Stimulated activated CD8-positive, alpha-beta memory T cell treated with anti-CD3 and anti-CD28 coated beads, Interleukin-4, amount 100 ng/mL, for 24 hours (primary cell): ENCODE data around the gene ABHD12B.
"Not testable (repeated sequence)": the region's sequence is repeated elsewhere in the genome, so short reads cannot be mapped to it uniquely, and the experiment has no call there.

Experiments used
- DNase-seq: peaks from one replicate; pipeline ENCODE4 v3.0.0-alpha.2; 2020; ENCODE audit warnings: low read depth

ABHD12B gene

GRCh38 chr14:50897005-50897404, 25.2 kb downstream of the ABHD12B start:
- not testable (repeated sequence) for DNase-seq

DNA sequence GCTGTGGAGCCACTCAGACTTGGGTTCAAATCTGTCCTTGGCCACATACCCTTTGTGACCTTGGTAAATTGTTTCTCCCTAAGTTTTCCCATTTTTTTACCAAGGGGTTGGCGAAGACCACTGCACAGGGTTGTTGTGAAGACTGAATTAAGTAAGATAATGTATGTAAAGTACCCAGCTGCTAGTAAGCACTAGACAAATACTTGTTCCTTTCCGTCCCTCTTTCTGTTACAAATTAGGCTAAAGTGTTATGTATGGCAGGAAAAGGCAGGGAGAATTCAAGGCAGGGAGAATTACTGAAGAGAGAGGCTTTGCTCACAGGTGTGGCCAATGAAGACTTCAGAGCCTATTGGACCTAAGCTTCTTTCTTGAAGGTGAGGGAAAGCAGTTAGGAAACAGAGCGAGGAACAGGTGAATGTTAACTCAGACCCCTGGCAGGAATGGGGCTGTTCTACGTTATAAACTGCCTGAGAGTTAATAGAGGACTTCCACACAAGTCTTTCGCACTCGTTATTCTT, 25.9 kb downstream of the ABHD12B start:
- DNase-seq = no peak

DNA sequence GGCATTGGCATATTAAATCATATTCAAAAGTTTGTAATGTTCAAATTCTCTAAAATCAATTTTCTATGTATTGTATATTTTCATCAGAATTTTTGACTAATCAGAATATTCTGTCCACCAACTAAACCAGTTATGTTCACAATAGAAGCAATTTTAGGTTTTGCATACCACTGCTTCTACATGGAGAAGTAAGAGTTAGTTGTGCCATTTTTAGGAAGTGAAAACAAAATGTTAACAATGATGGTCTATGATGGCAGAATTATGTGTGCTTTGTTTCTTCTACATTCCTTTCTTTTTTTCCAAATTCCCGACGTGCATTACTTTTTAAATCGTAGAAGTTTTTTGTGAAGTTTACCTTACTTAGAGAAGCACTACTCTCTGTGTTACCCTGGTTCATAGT, 29.5 kb downstream of the ABHD12B start:
- DNase-seq = no peak

DNA sequence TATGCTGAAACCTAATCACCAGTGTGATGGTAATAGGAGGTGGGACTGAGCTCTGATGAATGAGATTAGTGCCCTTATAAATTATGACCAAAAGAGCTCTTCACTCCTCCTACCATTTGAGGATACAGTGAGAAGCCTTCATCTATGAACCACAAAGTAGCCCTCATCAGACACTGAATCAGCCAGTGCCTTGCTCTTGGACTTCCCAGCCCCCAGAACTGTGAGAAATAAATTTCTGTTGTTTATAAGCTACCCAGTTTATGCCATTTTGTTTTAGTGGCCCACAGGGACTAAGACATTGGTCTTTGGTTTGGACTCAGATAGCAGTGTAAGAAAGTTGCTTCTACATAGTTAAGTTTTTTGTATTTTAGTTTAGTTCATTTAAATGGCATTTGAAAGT, 32.9 kb downstream of the ABHD12B start:
- DNase-seq = no peak

DNA sequence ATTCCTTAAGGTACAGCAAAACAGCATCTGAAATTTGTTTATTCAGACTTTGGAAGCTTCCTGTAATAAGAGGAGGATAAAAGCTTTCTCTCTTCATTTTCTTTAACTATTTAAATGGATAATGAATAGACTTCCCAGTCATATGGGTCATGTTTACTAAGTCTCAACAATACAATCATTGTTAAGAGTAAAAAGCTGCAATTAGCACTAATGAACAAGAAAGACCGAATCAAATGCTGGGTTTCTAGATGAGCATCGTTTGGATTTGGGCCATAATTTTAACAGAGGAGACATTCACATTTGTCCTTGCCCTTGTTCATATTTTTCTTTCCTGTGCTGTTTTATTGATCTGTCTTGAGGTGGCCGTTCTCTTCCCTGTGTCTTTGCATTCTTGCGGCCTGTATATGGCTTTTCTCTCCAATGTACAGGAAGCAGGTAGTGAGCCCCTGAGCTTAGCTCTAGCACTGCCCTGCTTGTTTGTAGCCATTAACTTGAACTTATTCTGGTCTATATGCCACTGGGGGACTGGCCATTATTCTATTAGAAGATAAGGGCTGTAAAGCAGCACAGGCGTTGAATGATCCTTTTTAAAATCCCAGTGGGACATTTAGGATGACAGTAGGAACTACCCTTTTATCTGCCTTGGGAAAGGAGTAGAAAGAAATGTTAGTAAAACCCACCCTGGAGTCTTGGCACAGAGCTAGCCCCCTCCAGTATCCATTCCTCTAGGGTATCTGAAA, 34.6 kb downstream of the ABHD12B start:
- DNase-seq = no peak

- no peak for DNase-seq
Observed at GRCh38 chr14:50910495-50911420, 38.9 kb downstream of the ABHD12B start.

DNA sequence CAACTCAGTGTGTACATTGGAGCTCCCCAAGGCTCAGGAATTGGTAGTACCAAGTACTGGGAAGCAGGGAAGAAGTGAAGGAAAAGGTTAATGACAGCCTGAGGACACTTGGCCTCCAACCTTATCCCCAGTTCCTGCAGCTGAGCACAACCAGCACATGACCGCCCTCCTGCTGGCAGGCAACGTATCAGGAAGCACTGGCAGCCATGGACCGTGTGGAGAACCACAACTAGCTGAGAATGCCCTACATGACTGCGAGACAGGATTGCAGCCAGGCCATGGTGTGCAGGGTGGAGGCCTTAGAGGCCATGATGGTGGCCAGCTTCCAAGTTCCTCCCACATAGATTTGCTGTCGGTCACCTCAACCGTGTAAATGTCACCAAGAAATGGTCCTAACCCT, 45.6 kb downstream of the ABHD12B start:
- DNase-seq = no peak

GRCh38 chr14:50919524-50919923, 47.7 kb downstream of the ABHD12B start:
- not testable (repeated sequence) for DNase-seq

- DNase-seq = no peak
Observed at GRCh38 chr14:50920482-50921230, 48.8 kb downstream of the ABHD12B start.

DNA sequence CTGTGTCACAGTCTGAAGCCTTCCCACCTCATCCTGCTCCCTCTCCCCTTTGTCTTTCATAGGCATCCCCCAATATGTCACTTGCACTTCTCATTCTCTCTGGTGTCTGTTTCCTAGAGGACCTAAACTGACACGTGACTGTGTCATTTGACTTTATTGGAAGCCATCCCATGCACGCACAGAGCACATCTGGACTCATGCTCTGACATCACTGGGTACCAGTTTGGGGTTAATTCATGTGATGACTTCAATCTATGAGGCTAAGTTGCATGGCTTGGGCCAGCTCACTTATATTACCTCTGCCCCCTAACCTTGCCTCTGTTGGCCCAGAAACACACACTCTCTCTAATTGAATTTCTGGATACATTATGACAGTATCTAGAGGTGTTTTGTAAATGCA, 51.0 kb downstream of the ABHD12B start:
- DNase-seq = no peak

DNA sequence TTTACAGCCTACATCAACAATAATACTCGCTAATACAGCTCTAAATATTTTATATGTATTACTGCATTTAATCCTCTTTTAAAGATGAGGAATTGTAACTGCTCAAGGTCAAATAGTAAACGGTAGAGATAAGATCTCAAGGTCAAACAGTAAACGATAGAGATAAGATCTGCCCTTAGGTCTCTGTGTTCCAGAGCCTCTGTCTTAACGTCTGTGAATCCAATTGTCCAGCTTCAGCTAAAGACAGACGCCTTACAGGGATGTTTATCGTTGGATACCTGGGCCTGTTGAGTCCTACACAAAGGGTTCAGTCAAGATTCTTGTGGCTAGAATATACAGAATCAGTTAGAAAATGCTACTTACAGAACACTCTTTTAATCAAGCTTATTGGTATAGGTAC, 52.4 kb downstream of the ABHD12B start:
- DNase-seq = no peak

- no peak for DNase-seq
Observed at GRCh38 chr14:50924843-50925242, 53.0 kb downstream of the ABHD12B start.

GRCh38 chr14:50926851-50927386, 55.1 kb downstream of the ABHD12B start:
- DNase-seq = no peak

GRCh38 chr14:50928002-50928635, 56.3 kb downstream of the ABHD12B start:
- DNase-seq = no peak

DNA sequence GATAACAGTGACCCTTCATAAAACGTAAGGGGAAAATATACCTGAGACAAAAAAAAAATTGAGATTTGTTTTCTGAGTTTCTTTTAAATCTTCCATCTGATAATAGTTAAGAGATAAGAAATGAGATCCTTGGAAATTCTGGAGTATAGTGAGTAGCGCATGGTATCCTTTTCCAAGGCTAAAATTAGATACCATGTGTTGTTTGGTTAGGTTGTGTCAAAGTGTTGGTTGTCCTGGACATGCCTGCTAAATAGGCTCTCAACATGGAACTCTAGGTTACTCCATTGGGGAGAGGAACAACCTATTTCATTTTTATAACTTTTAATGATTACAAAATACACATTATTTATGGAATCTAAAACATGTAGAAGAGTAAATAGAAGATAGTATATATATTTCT, 57.7 kb downstream of the ABHD12B start:
- no peak for DNase-seq

GRCh38 chr14:50931559-50931958, 59.7 kb downstream of the ABHD12B start:
- DNase-seq = no peak

DNA sequence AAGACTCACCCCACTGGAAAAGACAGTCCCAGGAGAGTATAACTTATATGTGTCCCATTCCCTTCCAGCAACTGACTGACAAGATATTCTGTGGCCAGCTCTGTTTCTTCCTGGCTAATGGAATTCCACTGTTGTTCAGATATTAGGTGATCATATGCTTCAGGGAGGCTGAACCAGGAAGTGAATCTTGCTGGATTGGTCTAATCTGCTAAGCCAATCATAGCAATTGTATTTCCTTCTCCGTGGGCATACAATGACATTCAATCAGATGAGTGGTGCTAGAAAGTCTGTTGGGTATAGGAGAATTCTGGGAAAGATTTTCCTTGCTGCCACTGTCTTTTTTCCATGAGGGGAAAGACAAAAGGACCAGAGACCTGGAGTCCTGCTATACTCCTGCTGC, 60.3 kb downstream of the ABHD12B start:
- DNase-seq = no peak

GRCh38 chr14:50932592-50933495, 61.0 kb downstream of the ABHD12B start:
- no peak for DNase-seq

DNA sequence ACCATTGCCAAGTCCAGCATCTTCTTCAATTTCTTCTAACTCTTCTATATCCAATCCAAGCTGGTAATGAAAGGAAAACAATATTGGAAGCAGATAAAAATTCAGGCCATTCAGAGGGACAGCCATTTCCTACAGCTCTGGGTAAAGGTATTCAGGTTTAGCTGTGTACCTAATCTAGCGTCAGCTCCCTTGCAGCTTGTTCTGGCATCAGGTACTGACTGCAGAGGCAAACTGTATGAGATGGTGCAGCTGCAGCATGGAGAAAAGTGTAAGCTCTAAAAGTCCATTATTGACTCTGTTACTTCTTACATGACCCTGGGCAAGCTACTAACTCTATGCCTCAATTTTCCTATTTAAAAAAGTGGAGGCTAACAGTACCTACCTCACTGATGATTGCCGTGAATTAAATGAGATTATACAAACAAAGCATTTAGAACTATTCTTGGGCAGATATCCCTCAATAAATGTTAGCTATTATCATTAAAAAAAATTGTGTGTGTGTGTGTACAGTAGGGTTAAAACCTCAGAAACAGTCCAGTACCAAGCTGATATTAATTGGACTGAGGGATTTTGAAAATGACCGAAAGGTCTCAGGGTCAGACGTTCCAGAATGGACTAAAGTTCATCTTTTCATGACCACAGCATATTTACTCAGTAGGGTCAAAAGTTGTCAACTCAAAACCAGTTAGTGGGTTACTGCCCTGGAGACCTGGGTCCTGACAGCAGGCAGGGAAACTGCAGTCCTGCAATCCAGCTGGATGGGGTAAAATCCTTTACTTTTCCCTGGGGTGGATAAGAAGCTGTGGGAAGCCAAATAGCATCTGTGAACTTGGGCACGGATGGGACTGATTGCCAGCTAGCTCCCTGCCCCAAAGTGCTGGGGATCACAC, 63.5 kb downstream of the ABHD12B start:
- no peak for DNase-seq

DNA sequence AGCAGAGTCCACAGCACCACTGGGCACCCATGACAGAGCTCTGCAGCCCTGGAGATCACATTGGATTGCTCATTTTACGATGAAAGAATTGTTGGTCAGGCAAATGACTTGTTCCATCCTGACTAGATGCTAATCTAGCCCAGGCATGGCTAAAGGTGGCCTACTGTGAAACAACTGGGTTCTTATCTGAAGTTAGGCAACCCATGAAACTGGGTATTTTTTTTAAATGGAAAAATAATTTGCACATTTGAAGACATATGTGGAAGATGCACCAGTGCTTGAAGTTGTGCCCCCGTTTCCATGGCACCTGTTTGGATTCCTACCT, 64.1 kb downstream of the ABHD12B start:
- no peak for DNase-seq
